ENCODE data around the gene TIMP2. TPM values are rescaled to one million over a fixed set of nuclear protein-coding genes. Genes with fewer than 3 reads are reported as not detected.
A peak's percentile ranks its signal among the peaks of the same experiment; 100 is the strongest.

Gene TIMP2
- total RNA-seq, 4 donors from 2014 or later: 32.2 to 70.7 (median 54.6) TPM

DNA sequence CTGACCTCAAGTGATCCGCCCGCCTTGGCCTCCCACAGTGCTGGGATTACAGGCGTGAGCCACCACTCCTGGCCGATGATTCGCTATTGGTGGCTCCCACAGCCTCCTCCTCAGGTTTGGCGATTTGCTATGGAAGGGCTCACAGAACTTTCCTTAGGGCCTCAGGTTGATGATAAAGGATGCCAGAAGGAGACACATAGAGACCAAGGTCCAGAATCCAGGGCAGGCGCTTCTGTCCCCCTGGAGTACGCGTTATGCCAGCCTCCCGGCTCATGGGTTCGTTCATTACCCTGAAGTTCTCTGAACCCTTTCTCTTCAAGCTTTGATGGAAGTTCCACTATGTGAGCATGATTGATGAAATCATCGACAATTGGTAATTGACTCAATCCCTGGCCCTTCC is 34.6 kb upstream of the TIMP2 start:
- Histone ChIP-seq H3K4me1 (peaks cover 0 to 18% (median 7%) of the 10 kb centered on the region in 4 donors), H3K27ac (no peak overlapping the region), H3K9me3 (no peaks in the 10 kb centered on the region), H3K4me3 (no peak overlapping the region), H3K27me3 (no peaks in the 10 kb centered on the region), H3K36me3 (no peaks in the 10 kb centered on the region)
- 77 to 96% methylated on average over 4 to 12 of the region's 12 CpGs for WGBS, 2 donors (ENCODE audit: low coverage in 1 of 2)
- TF ChIP-seq, protein P1, sequence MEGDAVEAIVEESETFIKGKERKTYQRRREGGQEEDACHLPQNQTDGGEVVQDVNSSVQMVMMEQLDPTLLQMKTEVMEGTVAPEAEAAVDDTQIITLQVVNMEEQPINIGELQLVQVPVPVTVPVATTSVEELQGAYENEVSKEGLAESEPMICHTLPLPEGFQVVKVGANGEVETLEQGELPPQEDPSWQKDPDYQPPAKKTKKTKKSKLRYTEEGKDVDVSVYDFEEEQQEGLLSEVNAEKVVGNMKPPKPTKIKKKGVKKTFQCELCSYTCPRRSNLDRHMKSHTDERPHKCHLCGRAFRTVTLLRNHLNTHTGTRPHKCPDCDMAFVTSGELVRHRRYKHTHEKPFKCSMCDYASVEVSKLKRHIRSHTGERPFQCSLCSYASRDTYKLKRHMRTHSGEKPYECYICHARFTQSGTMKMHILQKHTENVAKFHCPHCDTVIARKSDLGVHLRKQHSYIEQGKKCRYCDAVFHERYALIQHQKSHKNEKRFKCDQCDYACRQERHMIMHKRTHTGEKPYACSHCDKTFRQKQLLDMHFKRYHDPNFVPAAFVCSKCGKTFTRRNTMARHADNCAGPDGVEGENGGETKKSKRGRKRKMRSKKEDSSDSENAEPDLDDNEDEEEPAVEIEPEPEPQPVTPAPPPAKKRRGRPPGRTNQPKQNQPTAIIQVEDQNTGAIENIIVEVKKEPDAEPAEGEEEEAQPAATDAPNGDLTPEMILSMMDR (IDR thresholded peaks at IDR 0.05): no peak
- no peak for TF ChIP-seq POLR2AphosphoS5 (IDR thresholded peaks at IDR 0.05)
- no peak for TF ChIP-seq POLR2A (IDR thresholded peaks at IDR 0.05)
- TF ChIP-seq EP300 (IDR thresholded peaks at IDR 0.05; ENCODE audit: low read depth): no peak
- in situ Hi-C loops (cut with MboI; ENCODE audit: low pct_ligation_motif_present in 1 of 4, low pct_unique_long_range_greater_than_20kb in 1 of 4, low sequenced_read_pairs in 3 of 4): loop anchor here in 1 of 4 donors (5.0 kb wide), 1 partner anchor 98 kb away; no protein-coding TSS in a partner anchor
- DNase-seq: no peak
- intact Hi-C loops (cut with DNase I; ENCODE audit: low total_unique reads): no loop called here

DNA sequence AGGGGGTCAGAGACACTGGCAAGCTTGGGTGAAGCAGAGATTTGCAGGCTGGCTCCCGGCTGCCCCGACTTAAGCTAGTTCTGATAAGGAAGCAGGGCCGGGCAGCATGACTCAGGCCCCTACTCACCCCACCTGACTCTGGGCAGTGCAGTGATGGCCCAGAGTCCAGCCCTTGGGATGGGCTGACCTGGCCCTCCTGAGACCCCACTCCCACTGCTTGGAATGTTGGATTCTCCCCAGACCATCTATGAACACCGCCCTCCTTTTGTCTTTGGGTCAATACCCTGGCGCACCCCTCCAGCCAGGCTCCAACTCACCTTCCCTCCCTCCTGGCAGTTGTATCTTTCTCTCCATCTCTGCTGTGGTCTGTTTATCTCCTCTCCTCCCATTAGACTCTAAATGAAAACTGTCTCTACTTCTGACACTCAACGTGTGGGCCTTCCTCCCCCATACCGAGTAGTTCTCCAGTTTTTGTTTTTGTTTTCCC is 33.5 kb upstream of the TIMP2 start:
- Histone ChIP-seq H3K4me3 (no peak overlapping the region), H3K36me3 (no peaks in the 10 kb centered on the region), H3K27me3 (no peaks in the 10 kb centered on the region), H3K4me1 (peaks cover 0 to 18% (median 6%) of the 10 kb centered on the region in 4 donors), H3K27ac (no peak overlapping the region), H3K9me3 (no peaks in the 10 kb centered on the region)
- TF ChIP-seq EP300 (IDR thresholded peaks at IDR 0.05; ENCODE audit: low read depth): no peak
- 61 to 83% methylated on average over 4 to 7 of the region's 7 CpGs for WGBS, 2 donors (ENCODE audit: low coverage in 1 of 2)
- DNase-seq: peak; percentile 32
- intact Hi-C loops (cut with DNase I; ENCODE audit: low total_unique reads) (no loop called here), in situ Hi-C loops (cut with MboI; ENCODE audit: low pct_ligation_motif_present in 1 of 4, low pct_unique_long_range_greater_than_20kb in 1 of 4, low sequenced_read_pairs in 3 of 4) (loop anchor here in 1 of 4 donors (5.0 kb wide), 1 partner anchor 96 kb away; no protein-coding TSS in a partner anchor)

DNA sequence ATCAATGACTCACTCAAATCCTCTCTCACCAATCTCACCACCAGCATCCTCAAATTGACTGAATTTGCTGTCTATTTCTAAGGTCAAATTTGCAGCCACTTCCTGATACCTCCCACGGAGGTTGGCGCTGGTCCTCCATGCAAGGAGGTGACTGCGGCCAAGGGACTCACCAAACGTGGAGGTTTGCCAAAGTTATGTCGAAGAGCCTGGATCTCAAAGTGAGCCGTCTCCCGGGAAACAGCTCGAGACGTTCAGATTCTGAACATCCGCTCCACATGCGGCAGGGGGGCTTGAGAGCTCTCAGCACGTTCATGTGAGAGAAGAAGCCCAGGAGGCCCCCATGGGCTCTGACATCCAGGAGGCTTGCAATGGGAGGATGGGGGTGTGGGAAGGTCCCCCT is 31.9 kb upstream of the TIMP2 start:
- peaks cover 3 to 21% (median 8%) of the 10 kb centered on the region in 4 donors for H3K4me1 ChIP-seq
- no peak overlapping the region for H3K27ac ChIP-seq
- H3K36me3 ChIP-seq: no peaks in the 10 kb centered on the region
- DNase-seq: no peak
- in situ Hi-C loops (cut with MboI; ENCODE audit: low pct_ligation_motif_present in 1 of 4, low pct_unique_long_range_greater_than_20kb in 1 of 4, low sequenced_read_pairs in 3 of 4) (loop anchor here in 1 of 4 donors (5.0 kb wide), 1 partner anchor 95 kb away; no protein-coding TSS in a partner anchor), intact Hi-C loops (cut with DNase I; ENCODE audit: low total_unique reads) (no loop called here)
- H3K9me3 ChIP-seq: no peaks in the 10 kb centered on the region
- 73% methylated on average over 12 of the region's 12 CpGs; no CpG with 5 or more reads in 1 of the 2 donors for WGBS, 2 donors (ENCODE audit: low coverage in 1 of 2)
- TF ChIP-seq POLR2A (IDR thresholded peaks at IDR 0.05) (no peak), POLR2AphosphoS5 (IDR thresholded peaks at IDR 0.05) (no peak), EP300 (IDR thresholded peaks at IDR 0.05; ENCODE audit: low read depth) (no peak)
- TF ChIP-seq, protein P1 (IDR thresholded peaks at IDR 0.05): no peak
- H3K27me3 ChIP-seq: no peaks in the 10 kb centered on the region
- no peak overlapping the region for H3K4me3 ChIP-seq

DNA sequence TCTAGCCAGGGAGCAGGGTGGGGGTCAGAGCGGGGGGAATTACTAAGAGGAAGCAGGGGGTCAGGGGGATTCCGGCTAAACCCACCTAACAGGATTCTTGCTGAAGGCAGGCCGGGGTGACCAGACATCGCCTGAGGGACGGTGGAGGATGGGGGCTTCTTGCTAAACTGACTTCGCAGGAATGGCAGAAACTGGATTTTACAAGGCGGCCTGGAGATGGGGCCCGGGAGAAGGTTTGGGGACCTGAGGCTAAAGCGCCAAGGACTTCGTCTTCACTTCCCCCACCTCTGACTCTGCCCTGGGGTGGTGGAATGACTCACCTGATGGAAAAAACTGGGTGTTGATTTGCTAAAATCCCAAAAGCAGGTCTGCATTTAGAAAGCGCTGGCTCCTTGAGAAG is 31.1 kb upstream of the TIMP2 start:
- TF ChIP-seq POLR2AphosphoS5 (IDR thresholded peaks at IDR 0.05) (no peak), POLR2A (IDR thresholded peaks at IDR 0.05) (no peak), EP300 (IDR thresholded peaks at IDR 0.05; ENCODE audit: low read depth) (no peak)
- TF ChIP-seq, protein P1 (IDR thresholded peaks at IDR 0.05): no peak
- in situ Hi-C loops (cut with MboI; ENCODE audit: low pct_ligation_motif_present in 1 of 4, low pct_unique_long_range_greater_than_20kb in 1 of 4, low sequenced_read_pairs in 3 of 4): loop anchor here in 1 of 4 donors (5.0 kb wide), 1 partner anchor 94 kb away; no protein-coding TSS in a partner anchor
- peaks cover 3 to 20% (median 6%) of the 10 kb centered on the region in 4 donors for H3K4me1 ChIP-seq
- H3K4me3 ChIP-seq: no peak overlapping the region
- intact Hi-C loops (cut with DNase I; ENCODE audit: low total_unique reads): no loop called here
- H3K27ac ChIP-seq: no peak overlapping the region
- WGBS, 2 donors (ENCODE audit: low coverage in 1 of 2): 44 to 86% methylated on average over 5 to 11 of the region's 11 CpGs
- no peak for DNase-seq
- no peaks in the 10 kb centered on the region for H3K36me3 ChIP-seq
- no peaks in the 10 kb centered on the region for H3K27me3 ChIP-seq
- H3K9me3 ChIP-seq: no peaks in the 10 kb centered on the region
